ENCODE measurements around the gene B3GLCT. TPM values are rescaled to one million over a fixed set of nuclear protein-coding genes. Genes with fewer than 3 reads are reported as not detected.

Gene B3GLCT
- total and polyA plus RNA-seq, 2 of the 13 experiments (the other 11 are each of a cell fraction or from before 2014, with no cell fraction given): 2.0 to 7.1 TPM

- Histone ChIP-seq H3K4me1 (ENCODE audit: insufficient read depth, low read length) (no peaks in the 10 kb centered on the region), H3K36me3 (replicated peaks in 1 of 2; ENCODE audit: control insufficient read depth in 1 of 2, insufficient read depth in 2 of 2, low read length in 2 of 2) (no peaks in the 10 kb centered on the region), H3K4me3 (replicated peaks in 1 of 3; ENCODE audit: insufficient read depth in 1 of 3, low read depth in 2 of 3, low read length in 3 of 3) (no peak overlapping the region), H3K27ac (ENCODE audit: extremely low read length, insufficient read depth, low read length) (no peak overlapping the region), H3K9ac (ENCODE audit: insufficient read depth, low read depth, low read length) (no peak overlapping the region), H3K9me3 (ENCODE audit: low read length) (no peaks in the 10 kb centered on the region), H2AFZ (ENCODE audit: low read length) (no peak overlapping the region), H3K27me3 (ENCODE audit: control insufficient read depth in 1 of 2, insufficient read depth in 2 of 2, low read length in 2 of 2) (no peaks in the 10 kb centered on the region; a peak in 1 of 5 replicates), H3K79me2 (ENCODE audit: insufficient read depth, low read length) (no peaks in the 10 kb centered on the region), H3K4me2 (ENCODE audit: low read depth, low read length) (no peak overlapping the region), H4K20me1 (ENCODE audit: insufficient read depth, low read length) (no peaks in the 10 kb centered on the region)
- no peak for TF ChIP-seq NCOA5 (CRISPR knock-in tag; IDR thresholded peaks at IDR 0.05)
- TF ChIP-seq SMAD3 (CRISPR knock-in tag; IDR thresholded peaks at IDR 0.05): no peak
- TF ChIP-seq YY1 (IDR thresholded peaks at IDR 0.05; ENCODE audit: insufficient read depth, insufficient replicate concordance, low read depth, low read length): no peak
- TF ChIP-seq MNT (IDR thresholded peaks at IDR 0.05): no peak
- TF ChIP-seq, protein P1, sequence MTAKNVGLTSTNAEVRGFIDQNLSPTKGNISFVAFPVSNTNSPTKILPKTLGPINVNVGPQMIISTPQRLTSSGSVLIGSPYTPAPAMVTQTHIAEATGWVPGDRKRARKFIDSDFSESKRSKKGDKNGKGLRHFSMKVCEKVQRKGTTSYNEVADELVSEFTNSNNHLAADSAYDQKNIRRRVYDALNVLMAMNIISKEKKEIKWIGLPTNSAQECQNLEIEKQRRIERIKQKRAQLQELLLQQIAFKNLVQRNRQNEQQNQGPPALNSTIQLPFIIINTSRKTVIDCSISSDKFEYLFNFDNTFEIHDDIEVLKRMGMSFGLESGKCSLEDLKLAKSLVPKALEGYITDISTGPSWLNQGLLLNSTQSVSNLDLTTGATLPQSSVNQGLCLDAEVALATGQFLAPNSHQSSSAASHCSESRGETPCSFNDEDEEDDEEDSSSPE (CRISPR knock-in tag; IDR thresholded peaks at IDR 0.05): no peak
- no peak for TF ChIP-seq MZF1 (CRISPR knock-in tag; IDR thresholded peaks at IDR 0.05; ENCODE audit: borderline replicate concordance)
- TF ChIP-seq, protein P2, sequence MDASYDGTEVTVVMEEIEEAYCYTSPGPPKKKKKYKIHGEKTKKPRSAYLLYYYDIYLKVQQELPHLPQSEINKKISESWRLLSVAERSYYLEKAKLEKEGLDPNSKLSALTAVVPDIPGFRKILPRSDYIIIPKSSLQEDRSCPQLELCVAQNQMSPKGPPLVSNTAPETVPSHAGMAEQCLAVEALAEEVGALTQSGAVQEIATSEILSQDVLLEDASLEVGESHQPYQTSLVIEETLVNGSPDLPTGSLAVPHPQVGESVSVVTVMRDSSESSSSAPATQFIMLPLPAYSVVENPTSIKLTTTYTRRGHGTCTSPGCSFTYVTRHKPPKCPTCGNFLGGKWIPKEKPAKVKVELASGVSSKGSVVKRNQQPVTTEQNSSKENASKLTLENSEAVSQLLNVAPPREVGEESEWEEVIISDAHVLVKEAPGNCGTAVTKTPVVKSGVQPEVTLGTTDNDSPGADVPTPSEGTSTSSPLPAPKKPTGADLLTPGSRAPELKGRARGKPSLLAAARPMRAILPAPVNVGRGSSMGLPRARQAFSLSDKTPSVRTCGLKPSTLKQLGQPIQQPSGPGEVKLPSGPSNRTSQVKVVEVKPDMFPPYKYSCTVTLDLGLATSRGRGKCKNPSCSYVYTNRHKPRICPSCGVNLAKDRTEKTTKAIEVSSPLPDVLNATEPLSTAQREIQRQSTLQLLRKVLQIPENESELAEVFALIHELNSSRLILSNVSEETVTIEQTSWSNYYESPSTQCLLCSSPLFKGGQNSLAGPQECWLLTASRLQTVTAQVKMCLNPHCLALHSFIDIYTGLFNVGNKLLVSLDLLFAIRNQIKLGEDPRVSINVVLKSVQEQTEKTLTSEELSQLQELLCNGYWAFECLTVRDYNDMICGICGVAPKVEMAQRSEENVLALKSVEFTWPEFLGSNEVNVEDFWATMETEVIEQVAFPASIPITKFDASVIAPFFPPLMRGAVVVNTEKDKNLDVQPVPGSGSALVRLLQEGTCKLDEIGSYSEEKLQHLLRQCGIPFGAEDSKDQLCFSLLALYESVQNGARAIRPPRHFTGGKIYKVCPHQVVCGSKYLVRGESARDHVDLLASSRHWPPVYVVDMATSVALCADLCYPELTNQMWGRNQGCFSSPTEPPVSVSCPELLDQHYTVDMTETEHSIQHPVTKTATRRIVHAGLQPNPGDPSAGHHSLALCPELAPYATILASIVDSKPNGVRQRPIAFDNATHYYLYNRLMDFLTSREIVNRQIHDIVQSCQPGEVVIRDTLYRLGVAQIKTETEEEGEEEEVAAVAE (CRISPR knock-in tag; IDR thresholded peaks at IDR 0.05; ENCODE audit: borderline replicate concordance): no peak
- no peak for TF ChIP-seq ZNF121 (CRISPR knock-in tag; IDR thresholded peaks at IDR 0.05)
- TF ChIP-seq, protein P3, sequence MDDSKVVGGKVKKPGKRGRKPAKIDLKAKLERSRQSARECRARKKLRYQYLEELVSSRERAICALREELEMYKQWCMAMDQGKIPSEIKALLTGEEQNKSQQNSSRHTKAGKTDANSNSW (CRISPR knock-in tag; IDR thresholded peaks at IDR 0.05; ENCODE audit: borderline replicate concordance): no peak
- CTCF ChIA-PET (ENCODE audit: low intra/inter-chr PET ratio, low total read pairs): no interaction called here
- DNase-seq (ENCODE audit: low spot score): no peak
- no peak for ATAC-seq
- no TSS peak for BruUV-seq (replicated peaks)
- intact Hi-C loops (cut with micrococcal nuclease; ENCODE audit: unreplicated experiment): no loop called here
- in situ Hi-C loops (cut with HindIII; ENCODE audit: extremely low pct_ligation_motif_present, low pct_unique_long_range_greater_than_20kb): loop anchor here (25.0 kb wide), 1 partner anchor 496 kb away; the partner anchor contains the start of gene RXFP2
- WGBS (ENCODE audit: low lambda C conversion rate): no CpG with 5 or more reads among the region's 2 CpGs
- no peak for FAIRE-seq
- POLR2A ChIA-PET: no interaction called here
Observed at GRCh38 chr13:31240921-31241320, 41.1 kb downstream of the B3GLCT start.
